ENCODE measurements around the gene POLR1E. TPM values are rescaled to one million over a fixed set of nuclear protein-coding genes. Genes with fewer than 3 reads are reported as not detected.

The POLR1E gene
- total and polyA plus RNA-seq, 9 of the 15 experiments (the other 6 are each of a cell fraction or from before 2014, with no cell fraction given) = 18.9 to 102 (median 74.4) TPM

- TF ChIP-seq TCF3 (CRISPR knock-in tag; IDR thresholded peaks at IDR 0.05) = no peak; the same call in 1 of the 2 replicates
- no peak for TF ChIP-seq CHD4 (IDR thresholded peaks at IDR 0.05; ENCODE audit: insufficient read depth, insufficient replicate concordance, low read depth, low read length, poor library complexity, severe bottlenecking)
- 0 out of 2 replicates have a peak, but pooled peaks have one; percentile 63 for TF ChIP-seq SRSF3 (IDR thresholded peaks at IDR 0.05; ENCODE audit: insufficient read depth, low read length)
- TF ChIP-seq, protein P1, sequence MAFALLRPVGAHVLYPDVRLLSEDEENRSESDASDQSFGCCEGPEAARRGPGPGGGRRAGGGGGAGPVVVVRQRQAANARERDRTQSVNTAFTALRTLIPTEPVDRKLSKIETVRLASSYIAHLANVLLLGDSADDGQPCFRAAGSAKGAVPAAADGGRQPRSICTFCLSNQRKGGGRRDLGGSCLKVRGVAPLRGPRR (CRISPR knock-in tag; IDR thresholded peaks at IDR 0.05) = no peak
- TF ChIP-seq ZBTB7A (IDR thresholded peaks at IDR 0.05; ENCODE audit: borderline replicate concordance, control insufficient read depth, low read depth, low read length) = peak; percentile 86; the same call in 1 of the 2 replicates
- TF ChIP-seq CGGBP1 (CRISPR knock-in tag; IDR thresholded peaks at IDR 0.05) = no peak
- TF ChIP-seq, protein P2, sequence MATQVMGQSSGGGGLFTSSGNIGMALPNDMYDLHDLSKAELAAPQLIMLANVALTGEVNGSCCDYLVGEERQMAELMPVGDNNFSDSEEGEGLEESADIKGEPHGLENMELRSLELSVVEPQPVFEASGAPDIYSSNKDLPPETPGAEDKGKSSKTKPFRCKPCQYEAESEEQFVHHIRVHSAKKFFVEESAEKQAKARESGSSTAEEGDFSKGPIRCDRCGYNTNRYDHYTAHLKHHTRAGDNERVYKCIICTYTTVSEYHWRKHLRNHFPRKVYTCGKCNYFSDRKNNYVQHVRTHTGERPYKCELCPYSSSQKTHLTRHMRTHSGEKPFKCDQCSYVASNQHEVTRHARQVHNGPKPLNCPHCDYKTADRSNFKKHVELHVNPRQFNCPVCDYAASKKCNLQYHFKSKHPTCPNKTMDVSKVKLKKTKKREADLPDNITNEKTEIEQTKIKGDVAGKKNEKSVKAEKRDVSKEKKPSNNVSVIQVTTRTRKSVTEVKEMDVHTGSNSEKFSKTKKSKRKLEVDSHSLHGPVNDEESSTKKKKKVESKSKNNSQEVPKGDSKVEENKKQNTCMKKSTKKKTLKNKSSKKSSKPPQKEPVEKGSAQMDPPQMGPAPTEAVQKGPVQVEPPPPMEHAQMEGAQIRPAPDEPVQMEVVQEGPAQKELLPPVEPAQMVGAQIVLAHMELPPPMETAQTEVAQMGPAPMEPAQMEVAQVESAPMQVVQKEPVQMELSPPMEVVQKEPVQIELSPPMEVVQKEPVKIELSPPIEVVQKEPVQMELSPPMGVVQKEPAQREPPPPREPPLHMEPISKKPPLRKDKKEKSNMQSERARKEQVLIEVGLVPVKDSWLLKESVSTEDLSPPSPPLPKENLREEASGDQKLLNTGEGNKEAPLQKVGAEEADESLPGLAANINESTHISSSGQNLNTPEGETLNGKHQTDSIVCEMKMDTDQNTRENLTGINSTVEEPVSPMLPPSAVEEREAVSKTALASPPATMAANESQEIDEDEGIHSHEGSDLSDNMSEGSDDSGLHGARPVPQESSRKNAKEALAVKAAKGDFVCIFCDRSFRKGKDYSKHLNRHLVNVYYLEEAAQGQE (IDR thresholded peaks at IDR 0.05; ENCODE audit: borderline replicate concordance) = no peak
- TF ChIP-seq, protein P2 (CRISPR knock-in tag; IDR thresholded peaks at IDR 0.05; ENCODE audit: low read depth) = no peak
- TF ChIP-seq ZEB2 (IDR thresholded peaks at IDR 0.05) = 0 out of 2 replicates have a peak, but pooled peaks have one; percentile 36
- TF ChIP-seq XRCC5 (IDR thresholded peaks at IDR 0.05; ENCODE audit: low read depth, low read length) = no peak
- TF ChIP-seq EWSR1 (IDR thresholded peaks at IDR 0.05; ENCODE audit: borderline replicate concordance, low read depth, partially characterized antibody) = no peak
- TF ChIP-seq PHF8 (IDR thresholded peaks at IDR 0.05; ENCODE audit: borderline replicate concordance, low read length) = peak; percentile 82; the same call in 1 of the 2 replicates
- no peak for TF ChIP-seq TEAD4 (IDR thresholded peaks at IDR 0.05; ENCODE audit: low read length)
- TF ChIP-seq TEAD4 (CRISPR knock-in tag; IDR thresholded peaks at IDR 0.05; ENCODE audit: borderline replicate concordance) = peak; percentile 90; the same call in 1 of the 2 replicates
- TF ChIP-seq TEAD1 (CRISPR knock-in tag; IDR thresholded peaks at IDR 0.05) = peak in 1 of 2 experiments; percentile 82; a peak in 2 of 4 replicates
- TF ChIP-seq DNMT1 (IDR thresholded peaks at IDR 0.05) = no peak
- TF ChIP-seq, protein P3, sequence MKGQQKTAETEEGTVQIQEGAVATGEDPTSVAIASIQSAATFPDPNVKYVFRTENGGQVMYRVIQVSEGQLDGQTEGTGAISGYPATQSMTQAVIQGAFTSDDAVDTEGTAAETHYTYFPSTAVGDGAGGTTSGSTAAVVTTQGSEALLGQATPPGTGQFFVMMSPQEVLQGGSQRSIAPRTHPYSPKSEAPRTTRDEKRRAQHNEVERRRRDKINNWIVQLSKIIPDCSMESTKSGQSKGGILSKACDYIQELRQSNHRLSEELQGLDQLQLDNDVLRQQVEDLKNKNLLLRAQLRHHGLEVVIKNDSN (CRISPR knock-in tag; IDR thresholded peaks at IDR 0.05) = peak; percentile 81
Observed at GRCh38 chr9:37464426-37465248, 21.1 kb upstream of the POLR1E start (continued).

All from K562 (cell line).